Stomach (tissue), 4 donors: ENCODE measurements around the gene SEMA5A.

Experiments used
- EP300 ChIP-seq: sonication (generic); formaldehyde crosslinking; IDR thresholded peaks from one replicate; pipeline ENCODE4 v1.6.1; 2017; ENCODE audit warnings: antibody characterized with exemption
- POLR2A ChIP-seq, 4 donors: fragments of 450-650 bp; IDR thresholded peaks; one replicate each; pipeline ENCODE4 v1.6.1; 2016; ENCODE audit warnings: antibody characterized with exemption in 4 of 4, control low read depth in 2 of 4, mild to moderate bottlenecking in 1 of 4, moderate library complexity in 1 of 4
- POLR2AphosphoS5 ChIP-seq, 3 donors: sonication (generic); formaldehyde crosslinking; IDR thresholded peaks; one replicate each; pipeline ENCODE4 v1.6.1; 2016; ENCODE audit warnings: antibody characterized with exemption in 3 of 3
- TF ChIP-seq, protein P1 (sequence below), 7 experiments: fragments of 450-650 bp in 4 of 7; fragments of 200-600 bp in 3 of 7; sonication (generic) in 3 of 7; IDR thresholded peaks; one replicate each; pipeline ENCODE4 v1.5.1; 2016 to 2019; ENCODE audit warnings: antibody characterized with exemption in 7 of 7, control low read depth in 2 of 7, mild to moderate bottlenecking in 1 of 7

- TF ChIP-seq, protein P1, sequence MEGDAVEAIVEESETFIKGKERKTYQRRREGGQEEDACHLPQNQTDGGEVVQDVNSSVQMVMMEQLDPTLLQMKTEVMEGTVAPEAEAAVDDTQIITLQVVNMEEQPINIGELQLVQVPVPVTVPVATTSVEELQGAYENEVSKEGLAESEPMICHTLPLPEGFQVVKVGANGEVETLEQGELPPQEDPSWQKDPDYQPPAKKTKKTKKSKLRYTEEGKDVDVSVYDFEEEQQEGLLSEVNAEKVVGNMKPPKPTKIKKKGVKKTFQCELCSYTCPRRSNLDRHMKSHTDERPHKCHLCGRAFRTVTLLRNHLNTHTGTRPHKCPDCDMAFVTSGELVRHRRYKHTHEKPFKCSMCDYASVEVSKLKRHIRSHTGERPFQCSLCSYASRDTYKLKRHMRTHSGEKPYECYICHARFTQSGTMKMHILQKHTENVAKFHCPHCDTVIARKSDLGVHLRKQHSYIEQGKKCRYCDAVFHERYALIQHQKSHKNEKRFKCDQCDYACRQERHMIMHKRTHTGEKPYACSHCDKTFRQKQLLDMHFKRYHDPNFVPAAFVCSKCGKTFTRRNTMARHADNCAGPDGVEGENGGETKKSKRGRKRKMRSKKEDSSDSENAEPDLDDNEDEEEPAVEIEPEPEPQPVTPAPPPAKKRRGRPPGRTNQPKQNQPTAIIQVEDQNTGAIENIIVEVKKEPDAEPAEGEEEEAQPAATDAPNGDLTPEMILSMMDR (IDR thresholded peaks at IDR 0.05): no peak
- no peak for TF ChIP-seq POLR2A (IDR thresholded peaks at IDR 0.05)
- TF ChIP-seq POLR2AphosphoS5 (IDR thresholded peaks at IDR 0.05): no peak
- TF ChIP-seq EP300: no peak
Observed at GRCh38 chr5:8997542-8998070, 548.3 kb downstream of the SEMA5A start.
